Activated CD8-positive, alpha-beta memory T cell treated with anti-CD3 and anti-CD28 coated beads, Interleukin-2, amount 50 U/mL, for 1 hour (primary cell): ENCODE data around the gene RASSF7.

Experiments
- DNase-seq: peaks from one replicate; pipeline ENCODE4 v3.0.0-alpha.2; 2020; ENCODE audit errors: extremely low read depth

Gene RASSF7

GRCh38 chr11:586376-587316 is 25.9 kb downstream of the RASSF7 start:
- no peak for DNase-seq

GRCh38 chr11:587546-587945 is 26.8 kb downstream of the RASSF7 start:
- no peak for DNase-seq

GRCh38 chr11:587978-588380 is 27.2 kb downstream of the RASSF7 start:
- peak; percentile 87 for DNase-seq

GRCh38 chr11:589798-590197 is 29.0 kb downstream of the RASSF7 start:
- DNase-seq = no peak

- no peak for DNase-seq
Measured at GRCh38 chr11:590997-591396, 30.2 kb downstream of the RASSF7 start.

- DNase-seq = no peak
Measured at GRCh38 chr11:592501-592900, 31.7 kb downstream of the RASSF7 start.

GRCh38 chr11:592918-593317 is 32.1 kb downstream of the RASSF7 start:
- DNase-seq = no peak

GRCh38 chr11:593347-593746 is 32.6 kb downstream of the RASSF7 start:
- no peak for DNase-seq

GRCh38 chr11:595400-595799 is 34.6 kb downstream of the RASSF7 start:
- DNase-seq = no peak

- DNase-seq = no peak
Measured at GRCh38 chr11:596374-596773, 35.6 kb downstream of the RASSF7 start.

GRCh38 chr11:597166-597725 is 36.5 kb downstream of the RASSF7 start:
- DNase-seq = no peak

- no peak for DNase-seq
Measured at GRCh38 chr11:598005-598680, 37.4 kb downstream of the RASSF7 start.

GRCh38 chr11:601573-602245 is 40.9 kb downstream of the RASSF7 start:
- no peak for DNase-seq

GRCh38 chr11:603154-603553 is 42.4 kb downstream of the RASSF7 start:
- DNase-seq = no peak

- no peak for DNase-seq
Measured at GRCh38 chr11:605286-606129, 44.7 kb downstream of the RASSF7 start.

GRCh38 chr11:606245-606644 is 45.5 kb downstream of the RASSF7 start:
- DNase-seq = no peak

- DNase-seq = no peak
Measured at GRCh38 chr11:607020-607780, 46.4 kb downstream of the RASSF7 start.

GRCh38 chr11:607971-608659 is 47.3 kb downstream of the RASSF7 start:
- no peak for DNase-seq

GRCh38 chr11:608791-609251 is 48.1 kb downstream of the RASSF7 start:
- DNase-seq = no peak

- DNase-seq = no peak
Measured at GRCh38 chr11:609341-609811, 48.6 kb downstream of the RASSF7 start.
